Hepatocyte (in vitro differentiated cells): ENCODE data around the gene PTCD2. TPM values are rescaled to one million over a fixed set of nuclear protein-coding genes. Genes with fewer than 3 reads are reported as not detected.

Experiments used
- DNase-seq: peaks from one replicate; pipeline ENCODE4 v3.0.0-alpha.2; 2016; ENCODE audit warnings: low spot score
- H2AFZ ChIP-seq: fragments of 200-600 bp; sonication (generic); 2 replicates; pipeline ENCODE4 v1.6.0; 2016; ENCODE audit warnings: antibody characterized with exemption, mild to moderate bottlenecking
- H3K27ac ChIP-seq: fragments of 200-600 bp; sonication (generic); 2 replicates; pipeline ENCODE4 v1.5.1; 2016; ENCODE audit warnings: mild to moderate bottlenecking
- H3K27me3 ChIP-seq: fragments of 200-600 bp; sonication (generic); 2 replicates; pipeline ENCODE4 v1.6.1; 2016
- H3K36me3 ChIP-seq: fragments of 200-600 bp; sonication (generic); replicated peaks from 2 replicates; pipeline ENCODE4 v1.5.1; 2016; ENCODE audit warnings: low read depth; ENCODE audit not compliant: insufficient read depth
- H3K4me1 ChIP-seq: fragments of 200-600 bp; sonication (generic); 2 replicates; pipeline ENCODE4 v1.5.1; 2016; ENCODE audit warnings: mild to moderate bottlenecking, moderate library complexity; ENCODE audit not compliant: insufficient read depth
- H3K4me2 ChIP-seq: fragments of 200-600 bp; sonication (generic); 2 replicates; pipeline ENCODE4 v1.6.0; 2016
- H3K4me3 ChIP-seq: fragments of 200-600 bp; sonication (generic); 2 replicates; pipeline ENCODE4 v1.5.1; 2016; ENCODE audit warnings: mild to moderate bottlenecking
- H3K79me2 ChIP-seq: fragments of 200-600 bp; sonication (generic); 2 replicates; pipeline ENCODE4 v1.6.0; 2017; ENCODE audit warnings: mild to moderate bottlenecking
- H3K9me2 ChIP-seq: fragments of 200-600 bp; sonication (generic); replicated peaks from 2 replicates; pipeline ENCODE4 v1.6.0; 2017; ENCODE audit warnings: mild to moderate bottlenecking; ENCODE audit not compliant: insufficient read depth
- H3K9me3 ChIP-seq: fragments of 200-600 bp; sonication (generic); 2 replicates; pipeline ENCODE4 v1.5.1; 2016; ENCODE audit warnings: low read depth, mild to moderate bottlenecking
- H4K20me1 ChIP-seq: fragments of 200-600 bp; sonication (generic); 2 replicates; pipeline ENCODE4 v1.6.0; 2016; ENCODE audit warnings: mild to moderate bottlenecking; ENCODE audit not compliant: insufficient read depth, poor library complexity, severe bottlenecking
- CTCF ChIP-seq: fragments of 200-600 bp; sonication (generic); IDR thresholded peaks from 2 replicates; pipeline ENCODE4 v1.5.1; 2016; ENCODE audit warnings: antibody characterized with exemption, mild to moderate bottlenecking; ENCODE audit not compliant: poor library complexity
- EZH2 ChIP-seq: fragments of 200-600 bp; sonication (generic); IDR thresholded peaks from 2 replicates; pipeline ENCODE4 v1.6.1; 2016; ENCODE audit warnings: antibody characterized with exemption, mild to moderate bottlenecking, borderline replicate concordance
- EZH2phosphoT487 ChIP-seq: fragments of 200-600 bp; sonication (generic); IDR thresholded peaks from one replicate; pipeline ENCODE4 v1.6.1; 2018; ENCODE audit warnings: antibody characterized with exemption, mild to moderate bottlenecking, low read depth, moderate library complexity; ENCODE audit not compliant: unreplicated experiment, severe bottlenecking
- WGBS: methylation state at CpG from one replicate; pipeline ENCODE4 v1.1.6; 2016; ENCODE audit warnings: low lambda C conversion rate; ENCODE audit errors: missing lambda C conversion rate; 5-methylcytosine and 5-hydroxymethylcytosine counted together
- polyA plus RNA-seq: library from polyadenylated mRNA; unstranded; fragments of >200 nt; fragmentation: Nextera tagmentation; extraction: Ambion mirVana; gene quantifications from 2 replicates; pipeline ENCODE4 v1.2.1, GENCODE V29; 2016
- total RNA-seq: library from RNA; depleted of rRNA; stranded (reverse); fragments of >200 nt; gene quantifications from 2 replicates; pipeline ENCODE4 v1.2.3, GENCODE V29; 2014

Gene PTCD2
- total and polyA plus RNA-seq, 2 experiments from 2014 or later: 5.8 to 10.5 TPM

- 87% methylated on average over 2 of the region's 2 CpGs for WGBS
- no peaks in the 10 kb centered on the region for H3K9me3 ChIP-seq
- no peaks in the 10 kb centered on the region for H3K79me2 ChIP-seq
- TF ChIP-seq EZH2: no peak
- no peak for TF ChIP-seq CTCF
- TF ChIP-seq EZH2phosphoT487: no peak
- no peaks in the 10 kb centered on the region for H4K20me1 ChIP-seq
- H3K36me3 ChIP-seq: no peaks in the 10 kb centered on the region
- no peaks in the 10 kb centered on the region for H3K27me3 ChIP-seq
- H2AFZ ChIP-seq: no peak overlapping the region
- no peak overlapping the region for H3K4me3 ChIP-seq
- H3K4me2 ChIP-seq: no peak overlapping the region
- H3K27ac ChIP-seq: no peak overlapping the region
- no peaks in the 10 kb centered on the region for H3K9me2 ChIP-seq
- no peak for DNase-seq
- no peaks in the 10 kb centered on the region for H3K4me1 ChIP-seq
Observed at GRCh38 chr5:72351376-72351775, 31.2 kb downstream of the PTCD2 start.

GRCh38 chr5:72352616-72353015 is 32.4 kb downstream of the PTCD2 start:
- no peaks in the 10 kb centered on the region for H3K27me3 ChIP-seq
- no peaks in the 10 kb centered on the region for H3K36me3 ChIP-seq
- H3K4me2 ChIP-seq: no peak overlapping the region
- H3K79me2 ChIP-seq: no peaks in the 10 kb centered on the region
- no peak for TF ChIP-seq EZH2
- TF ChIP-seq CTCF: no peak
- TF ChIP-seq EZH2phosphoT487: no peak
- H2AFZ ChIP-seq: no peak overlapping the region
- 96% methylated on average over 1 of the region's 1 CpG for WGBS
- no peak for DNase-seq
- no peaks in the 10 kb centered on the region for H3K4me1 ChIP-seq
- no peaks in the 10 kb centered on the region for H3K9me2 ChIP-seq
- H3K9me3 ChIP-seq: no peaks in the 10 kb centered on the region
- no peaks in the 10 kb centered on the region for H4K20me1 ChIP-seq
- H3K27ac ChIP-seq: no peak overlapping the region
- no peak overlapping the region for H3K4me3 ChIP-seq

GRCh38 chr5:72353046-72353445 is 32.9 kb downstream of the PTCD2 start:
- DNase-seq: no peak
- Histone ChIP-seq H3K9me3 (no peaks in the 10 kb centered on the region), H3K36me3 (no peaks in the 10 kb centered on the region), H2AFZ (no peak overlapping the region), H3K79me2 (no peaks in the 10 kb centered on the region), H3K4me3 (no peak overlapping the region), H3K4me1 (no peaks in the 10 kb centered on the region), H3K27ac (no peak overlapping the region), H4K20me1 (no peaks in the 10 kb centered on the region), H3K27me3 (no peaks in the 10 kb centered on the region), H3K9me2 (no peaks in the 10 kb centered on the region), H3K4me2 (no peak overlapping the region)
- TF ChIP-seq EZH2phosphoT487 (no peak), EZH2 (no peak), CTCF (no peak)
